OCI-LY7 (cell line): Measurements from ENCODE around the gene FFAR4.

Experiments
- EZH2phosphoT487 ChIP-seq: fragments of 200-600 bp; sonication (generic); IDR thresholded peaks from 2 replicates; pipeline ENCODE4 v1.6.1; 2018; ENCODE audit warnings: low read depth, borderline replicate concordance, mild to moderate bottlenecking, mixed run types, antibody characterized with exemption, low read length, moderate library complexity, mixed read lengths
- TF ChIP-seq, protein P1 (sequence below): fragments of 200-600 bp; sonication (generic); conservative IDR thresholded peaks from 2 replicates; pipeline ENCODE4 v1.5.1; 2014; ENCODE audit warnings: mild to moderate bottlenecking, antibody characterized with exemption, low read length, moderate library complexity, mixed read lengths

DNA sequence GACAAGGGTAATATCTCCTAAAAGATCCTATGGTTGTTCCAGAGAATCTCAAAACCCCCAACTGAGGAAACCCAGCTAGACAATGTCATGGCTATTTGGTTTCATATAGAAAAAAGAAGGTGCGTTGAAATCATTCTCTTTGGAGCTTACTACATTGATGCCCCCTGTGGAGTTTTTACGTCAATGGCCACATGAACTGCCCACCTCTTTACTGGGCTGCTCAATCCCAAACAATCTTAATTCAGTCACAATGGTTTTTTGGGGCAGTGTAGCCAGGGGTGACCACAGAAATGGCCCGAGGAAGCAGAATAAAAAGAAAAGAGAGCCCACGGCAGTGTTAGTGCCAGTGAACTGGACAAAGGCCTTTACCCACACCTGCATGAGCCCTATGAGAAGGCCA, 26.8 kb downstream of the FFAR4 start:
- TF ChIP-seq, protein P1, sequence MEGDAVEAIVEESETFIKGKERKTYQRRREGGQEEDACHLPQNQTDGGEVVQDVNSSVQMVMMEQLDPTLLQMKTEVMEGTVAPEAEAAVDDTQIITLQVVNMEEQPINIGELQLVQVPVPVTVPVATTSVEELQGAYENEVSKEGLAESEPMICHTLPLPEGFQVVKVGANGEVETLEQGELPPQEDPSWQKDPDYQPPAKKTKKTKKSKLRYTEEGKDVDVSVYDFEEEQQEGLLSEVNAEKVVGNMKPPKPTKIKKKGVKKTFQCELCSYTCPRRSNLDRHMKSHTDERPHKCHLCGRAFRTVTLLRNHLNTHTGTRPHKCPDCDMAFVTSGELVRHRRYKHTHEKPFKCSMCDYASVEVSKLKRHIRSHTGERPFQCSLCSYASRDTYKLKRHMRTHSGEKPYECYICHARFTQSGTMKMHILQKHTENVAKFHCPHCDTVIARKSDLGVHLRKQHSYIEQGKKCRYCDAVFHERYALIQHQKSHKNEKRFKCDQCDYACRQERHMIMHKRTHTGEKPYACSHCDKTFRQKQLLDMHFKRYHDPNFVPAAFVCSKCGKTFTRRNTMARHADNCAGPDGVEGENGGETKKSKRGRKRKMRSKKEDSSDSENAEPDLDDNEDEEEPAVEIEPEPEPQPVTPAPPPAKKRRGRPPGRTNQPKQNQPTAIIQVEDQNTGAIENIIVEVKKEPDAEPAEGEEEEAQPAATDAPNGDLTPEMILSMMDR = no peak
- no peak for TF ChIP-seq EZH2phosphoT487
